WI38 (cell line): ENCODE measurements around the gene CLC.

ENCODE experiments used
- H3K4me3 ChIP-seq: 2 replicates; pipeline ENCODE4 v1.5.1; 2011; ENCODE audit warnings: low read depth, mild to moderate bottlenecking, control low read depth, low read length
- TF ChIP-seq, protein P1 (sequence below): IDR thresholded peaks from 2 replicates; pipeline ENCODE4 v1.5.1; 2012; ENCODE audit warnings: low read depth, mild to moderate bottlenecking, control low read depth, low read length

Gene CLC

DNA sequence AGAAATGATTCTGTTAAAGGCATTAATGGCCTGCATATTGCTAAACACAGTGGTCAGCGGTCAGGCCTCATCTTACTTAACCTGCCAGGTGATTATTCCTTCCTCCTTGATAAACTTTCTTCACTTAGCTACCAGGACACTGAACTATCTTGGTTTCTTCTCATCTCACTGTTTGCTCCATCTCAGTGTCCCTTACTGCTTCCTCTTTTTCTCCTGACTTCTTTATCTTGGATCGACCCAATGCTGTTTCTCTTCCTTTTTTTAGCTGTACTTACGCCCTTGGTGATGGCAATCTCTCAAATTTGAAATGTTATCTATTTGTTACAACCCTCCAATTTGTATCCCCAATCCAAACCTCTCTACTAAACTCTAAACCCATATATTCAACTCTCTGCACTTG is 7.8 kb upstream of the CLC start:
- H3K4me3 ChIP-seq = no peak overlapping the region
- TF ChIP-seq, protein P1, sequence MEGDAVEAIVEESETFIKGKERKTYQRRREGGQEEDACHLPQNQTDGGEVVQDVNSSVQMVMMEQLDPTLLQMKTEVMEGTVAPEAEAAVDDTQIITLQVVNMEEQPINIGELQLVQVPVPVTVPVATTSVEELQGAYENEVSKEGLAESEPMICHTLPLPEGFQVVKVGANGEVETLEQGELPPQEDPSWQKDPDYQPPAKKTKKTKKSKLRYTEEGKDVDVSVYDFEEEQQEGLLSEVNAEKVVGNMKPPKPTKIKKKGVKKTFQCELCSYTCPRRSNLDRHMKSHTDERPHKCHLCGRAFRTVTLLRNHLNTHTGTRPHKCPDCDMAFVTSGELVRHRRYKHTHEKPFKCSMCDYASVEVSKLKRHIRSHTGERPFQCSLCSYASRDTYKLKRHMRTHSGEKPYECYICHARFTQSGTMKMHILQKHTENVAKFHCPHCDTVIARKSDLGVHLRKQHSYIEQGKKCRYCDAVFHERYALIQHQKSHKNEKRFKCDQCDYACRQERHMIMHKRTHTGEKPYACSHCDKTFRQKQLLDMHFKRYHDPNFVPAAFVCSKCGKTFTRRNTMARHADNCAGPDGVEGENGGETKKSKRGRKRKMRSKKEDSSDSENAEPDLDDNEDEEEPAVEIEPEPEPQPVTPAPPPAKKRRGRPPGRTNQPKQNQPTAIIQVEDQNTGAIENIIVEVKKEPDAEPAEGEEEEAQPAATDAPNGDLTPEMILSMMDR = no peak

DNA sequence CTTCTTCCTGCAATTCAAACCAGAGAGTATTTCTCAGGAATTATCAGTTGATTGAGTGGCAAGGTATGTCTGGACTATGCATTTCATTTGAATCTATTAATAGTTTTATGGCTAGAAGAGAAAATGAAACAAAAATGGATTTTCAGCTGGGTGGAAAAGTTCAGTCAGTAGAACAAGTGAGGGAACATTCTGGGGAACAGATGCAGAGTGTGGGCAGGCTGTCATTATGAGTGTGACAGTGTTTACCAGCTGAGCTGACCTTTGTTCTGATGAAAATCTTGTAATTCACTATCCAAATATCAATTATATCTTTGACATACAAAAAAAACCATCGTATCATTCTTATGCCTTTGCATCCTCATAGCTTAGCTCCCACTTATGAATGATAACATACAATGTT is 2.6 kb upstream of the CLC start:
- TF ChIP-seq, protein P1 = no peak
- H3K4me3 ChIP-seq = no peak overlapping the region

DNA sequence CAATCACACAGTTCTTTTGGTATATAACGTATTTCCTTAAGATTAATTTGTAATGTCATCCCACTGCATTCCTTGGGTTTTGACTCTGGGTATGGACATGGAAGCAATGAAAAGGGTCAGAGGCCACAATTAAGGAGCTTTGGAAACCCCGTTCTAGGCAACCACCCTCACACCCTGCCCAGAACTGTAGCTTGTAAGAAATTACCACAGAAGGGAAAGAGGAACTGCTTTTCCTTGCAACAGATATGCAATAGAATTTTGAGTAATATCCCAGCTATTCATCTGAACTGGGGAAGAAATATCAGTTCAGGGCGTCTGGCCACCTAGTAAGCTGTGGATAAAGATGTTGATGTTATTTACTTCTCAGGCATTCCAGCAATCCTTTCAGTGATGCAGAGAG is 985 bp upstream of the CLC start:
- H3K4me3 ChIP-seq = no peak overlapping the region

DNA sequence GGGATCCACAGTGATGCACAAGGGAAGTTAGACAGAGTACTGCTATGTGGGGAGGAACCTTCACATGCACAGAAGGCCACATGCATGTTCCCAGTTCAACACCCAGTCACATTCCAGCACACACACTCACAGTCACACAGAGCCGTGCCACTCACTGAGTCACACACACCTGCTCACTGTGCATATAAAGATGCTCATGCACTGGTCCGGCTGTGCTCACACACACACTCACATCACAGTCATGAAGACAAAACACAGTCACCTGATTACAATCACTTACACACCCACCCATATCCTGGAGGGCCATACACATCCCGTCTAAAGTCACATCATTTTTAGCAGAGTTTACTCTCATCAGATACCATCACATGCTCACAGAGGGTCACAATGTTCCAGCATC is 478 bp downstream of the CLC start:
- H3K4me3 ChIP-seq = no peak overlapping the region
- TF ChIP-seq, protein P1 = no peak

More for the DNA sequence above, 985 bp upstream of the CLC start:
- TF ChIP-seq, protein P1 = no peak

DNA sequence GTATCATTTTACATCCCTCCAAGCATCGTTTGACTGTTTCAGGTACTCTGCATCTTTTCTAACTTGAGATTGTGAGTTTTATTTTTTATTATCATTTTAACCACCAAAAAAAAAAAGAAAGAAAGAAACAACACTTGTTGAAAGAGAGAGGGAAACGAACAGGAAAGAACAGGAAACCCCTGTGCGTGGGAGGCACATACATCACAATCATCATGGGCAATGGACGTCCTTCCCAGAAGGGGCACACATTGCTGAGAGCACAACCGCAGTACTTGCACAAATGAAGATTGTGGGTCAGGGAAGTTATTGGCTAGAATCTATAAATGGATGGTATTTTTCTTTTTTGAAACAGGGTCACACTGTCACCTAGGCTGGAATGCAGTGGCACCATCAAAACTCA is 1.7 kb downstream of the CLC start:
- TF ChIP-seq, protein P1 = no peak
- H3K4me3 ChIP-seq = no peak overlapping the region

DNA sequence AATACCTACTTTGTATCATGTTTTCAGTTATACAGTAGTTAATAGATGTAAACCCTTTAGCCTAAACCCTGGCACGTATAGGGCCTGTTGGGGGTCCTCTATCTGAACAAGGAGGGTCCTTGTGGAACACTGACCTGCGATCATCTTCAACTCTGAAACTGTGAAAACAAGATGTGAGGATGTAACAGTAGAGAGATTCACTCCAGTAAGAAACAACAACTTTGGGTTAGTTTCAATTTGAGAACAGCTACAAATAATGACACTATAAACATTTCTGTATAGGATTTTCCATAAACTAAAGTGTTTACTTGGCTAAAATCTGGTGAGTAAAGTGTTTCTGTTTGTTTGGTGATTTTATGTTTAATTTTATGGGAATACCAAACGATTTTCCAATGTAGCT is 2.1 kb downstream of the CLC start:
- H3K4me3 ChIP-seq = no peak overlapping the region
- TF ChIP-seq, protein P1 = no peak

DNA sequence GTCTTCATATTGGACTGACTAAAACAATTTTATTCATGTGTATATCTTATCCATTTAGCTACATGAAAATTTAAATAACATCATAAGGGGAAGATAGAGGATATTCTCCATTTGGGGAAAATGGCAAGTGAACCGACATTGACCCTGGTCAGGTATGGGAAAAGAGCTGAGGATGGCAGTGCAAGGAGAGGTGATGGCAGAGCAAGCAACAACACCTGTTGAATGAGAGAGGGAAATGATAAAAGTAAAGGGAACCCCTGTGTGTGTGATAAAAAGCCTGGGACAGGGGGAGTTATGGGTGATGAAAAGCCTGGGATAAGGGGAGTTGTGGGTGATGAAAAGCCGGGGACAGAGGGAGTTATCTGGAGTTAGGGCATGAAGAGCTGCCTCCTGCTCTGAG is 4.0 kb downstream of the CLC start:
- TF ChIP-seq, protein P1 = no peak
- no peak overlapping the region for H3K4me3 ChIP-seq
